ENCODE data around the gene CLIP4.

The CLIP4 gene

GRCh38 chr2:29139152-29139551 lies 23.9 kb downstream of the CLIP4 start:
- no peak for DNase-seq (ENCODE audit: low read depth, low spot score)

GRCh38 chr2:29139731-29140130 lies 24.5 kb downstream of the CLIP4 start:
- DNase-seq (ENCODE audit: low read depth, low spot score), result no peak

GRCh38 chr2:29143657-29144056 lies 28.4 kb downstream of the CLIP4 start:
- no peak for DNase-seq (ENCODE audit: low read depth, low spot score)

GRCh38 chr2:29146197-29146596 lies 31.0 kb downstream of the CLIP4 start:
- DNase-seq (ENCODE audit: low read depth, low spot score), result no peak

- DNase-seq (ENCODE audit: low read depth, low spot score), result no peak
These were observed 32.7 kb downstream of the CLIP4 start for GRCh38 chr2:29147963-29148362.

GRCh38 chr2:29154610-29155009 lies 39.4 kb downstream of the CLIP4 start:
- no peak for DNase-seq (ENCODE audit: low read depth, low spot score)

GRCh38 chr2:29155578-29155977 lies 40.4 kb downstream of the CLIP4 start:
- DNase-seq (ENCODE audit: low read depth, low spot score), result no peak

- DNase-seq (ENCODE audit: low read depth, low spot score), result no peak
These were observed 41.9 kb downstream of the CLIP4 start for GRCh38 chr2:29157131-29157530.

- DNase-seq (ENCODE audit: low read depth, low spot score), result no peak
These were observed 43.9 kb downstream of the CLIP4 start for GRCh38 chr2:29159125-29159524.

- no peak for DNase-seq (ENCODE audit: low read depth, low spot score)
These were observed 45.0 kb downstream of the CLIP4 start for GRCh38 chr2:29160184-29160583.

- no peak for DNase-seq (ENCODE audit: low read depth, low spot score)
These were observed 47.2 kb downstream of the CLIP4 start for GRCh38 chr2:29162204-29162928.

- DNase-seq (ENCODE audit: low read depth, low spot score), result no peak
These were observed 49.1 kb downstream of the CLIP4 start for GRCh38 chr2:29164091-29164846.

GRCh38 chr2:29165362-29166241 lies 50.4 kb downstream of the CLIP4 start:
- no peak for DNase-seq (ENCODE audit: low read depth, low spot score)

GRCh38 chr2:29166242-29167039 lies 51.2 kb downstream of the CLIP4 start:
- DNase-seq (ENCODE audit: low read depth, low spot score), result no peak

- DNase-seq (ENCODE audit: low read depth, low spot score), result no peak
These were observed 59.7 kb downstream of the CLIP4 start for GRCh38 chr2:29174937-29175336.

- DNase-seq (ENCODE audit: low read depth, low spot score), result no peak
These were observed 60.1 kb downstream of the CLIP4 start for GRCh38 chr2:29175338-29175737.

GRCh38 chr2:29182334-29182733 lies 67.1 kb downstream of the CLIP4 start:
- DNase-seq (ENCODE audit: low read depth, low spot score), result no peak

GRCh38 chr2:29182920-29183319 lies 67.7 kb downstream of the CLIP4 start:
- no peak for DNase-seq (ENCODE audit: low read depth, low spot score)

- DNase-seq (ENCODE audit: low read depth, low spot score), result no peak
These were observed 69.3 kb downstream of the CLIP4 start for GRCh38 chr2:29184531-29184930.

- no peak for DNase-seq (ENCODE audit: low read depth, low spot score)
These were observed 71.6 kb downstream of the CLIP4 start for GRCh38 chr2:29186817-29187216.

- no peak for DNase-seq (ENCODE audit: low read depth, low spot score)
These were observed 72.7 kb downstream of the CLIP4 start for GRCh38 chr2:29187926-29188325.

Measured in activated CD4-positive, CD25-positive, alpha-beta regulatory T cell treated with anti-CD3 and anti-CD28 coated beads, Interleukin-2, amount 50 U/mL, for 16 hours (primary cell).